ENCODE measurements around the gene RAD51AP1.
A peak's percentile ranks its signal among the peaks of the same experiment; 100 is the strongest.

RAD51AP1 gene

GRCh38 chr12:4591180-4591687 is 52.5 kb downstream of the RAD51AP1 start:
- no peak for DNase-seq (ENCODE audit: low read depth in 2 of 2)

- DNase-seq (ENCODE audit: low read depth in 2 of 2), result no peak
Measured at GRCh38 chr12:4595881-4596280, 57.2 kb downstream of the RAD51AP1 start.

GRCh38 chr12:4603421-4603820 is 64.7 kb downstream of the RAD51AP1 start:
- DNase-seq (ENCODE audit: low read depth in 2 of 2), result no peak

GRCh38 chr12:4603946-4604345 is 65.3 kb downstream of the RAD51AP1 start:
- no peak for DNase-seq (ENCODE audit: low read depth in 2 of 2)

- DNase-seq (ENCODE audit: low read depth in 2 of 2), result peak; percentile 49 to 66
Measured at GRCh38 chr12:4604684-4605193, 66.0 kb downstream of the RAD51AP1 start.

- no peak for DNase-seq (ENCODE audit: low read depth in 2 of 2)
Measured at GRCh38 chr12:4607056-4607455, 68.4 kb downstream of the RAD51AP1 start.

GRCh38 chr12:4609071-4609470 is 70.4 kb downstream of the RAD51AP1 start:
- DNase-seq (ENCODE audit: low read depth in 2 of 2), result no peak

All from stimulated activated CD8-positive, alpha-beta memory T cell treated with anti-CD3 and anti-CD28 coated beads, Interleukin-15, amount 100 ng/mL, for 4 hours (primary cell).